DOHH2 (cell line): ENCODE results near the gene ASPRV1.

ENCODE experiments used
- H3F3A ChIP-seq: fragments of 200-600 bp; sonication (generic), shearing (Covaris generic); 2 replicates; pipeline ENCODE4 v1.6.0; 2016; ENCODE audit warnings: antibody characterized with exemption, mild to moderate bottlenecking; ENCODE audit not compliant: control insufficient read depth, insufficient read depth
- H3K27ac ChIP-seq: fragments of 200-600 bp; sonication (generic); 2 replicates; pipeline ENCODE4 v1.5.1; 2014; ENCODE audit warnings: low read depth, mild to moderate bottlenecking, low read length, moderate library complexity
- H3K27me3 ChIP-seq: fragments of 200-600 bp; sonication (generic); 2 replicates; pipeline ENCODE4 v1.6.1; 2014; ENCODE audit warnings: mild to moderate bottlenecking, low read length, mixed read lengths; ENCODE audit not compliant: control insufficient read depth
- H3K36me3 ChIP-seq: fragments of 200-600 bp; sonication (generic); 2 replicates; pipeline ENCODE4 v1.6.1; 2014; ENCODE audit warnings: mild to moderate bottlenecking, low read length, moderate library complexity, mixed read lengths; ENCODE audit not compliant: control insufficient read depth
- H3K4me1 ChIP-seq: fragments of 200-600 bp; sonication (generic); 2 replicates; pipeline ENCODE4 v1.6.1; 2014; ENCODE audit warnings: mild to moderate bottlenecking, low read length, mixed read lengths; ENCODE audit not compliant: control insufficient read depth
- H3K4me2 ChIP-seq: fragments of 200-600 bp; sonication (generic); 2 replicates; pipeline ENCODE4 v1.6.0; 2014; ENCODE audit warnings: mild to moderate bottlenecking, low read length, moderate library complexity
- H3K4me3 ChIP-seq: fragments of 200-600 bp; sonication (generic); 2 replicates; pipeline ENCODE4 v1.5.1; 2014; ENCODE audit warnings: mild to moderate bottlenecking, low read length, mixed read lengths
- H3K79me2 ChIP-seq: fragments of 200-600 bp; sonication (generic); 2 replicates; pipeline ENCODE4 v1.6.1; 2014; ENCODE audit warnings: mild to moderate bottlenecking, low read length, mixed read lengths; ENCODE audit not compliant: control insufficient read depth
- H3K9me2 ChIP-seq: fragments of 200-600 bp; sonication (generic); replicated peaks from 2 replicates; pipeline ENCODE4 v1.6.1; 2014; ENCODE audit warnings: mild to moderate bottlenecking, low read length, mixed read lengths; ENCODE audit not compliant: control insufficient read depth
- H3K9me3 ChIP-seq: fragments of 200-600 bp; sonication (generic); 2 replicates; pipeline ENCODE4 v1.6.1; 2014; ENCODE audit warnings: antibody characterized with exemption, low read length, mixed read lengths; ENCODE audit not compliant: control insufficient read depth, insufficient read depth
- H4K20me1 ChIP-seq: fragments of 200-600 bp; sonication (generic); 2 replicates; pipeline ENCODE4 v1.6.0; 2014; ENCODE audit warnings: low read depth, mild to moderate bottlenecking, antibody characterized with exemption, low read length, moderate library complexity; ENCODE audit not compliant: control insufficient read depth, insufficient read depth
- CTCF ChIP-seq: fragments of 200-600 bp; sonication (generic); IDR thresholded peaks from one replicate; pipeline ENCODE4 v1.5.1; 2014; ENCODE audit warnings: antibody characterized with exemption, mild to moderate bottlenecking, low read depth, low read length; ENCODE audit not compliant: poor library complexity, severe bottlenecking
- EZH2phosphoT487 ChIP-seq: fragments of 200-600 bp; sonication (generic); IDR thresholded peaks from 2 replicates; pipeline ENCODE4 v1.6.1; 2017; ENCODE audit warnings: borderline replicate concordance, mild to moderate bottlenecking, antibody characterized with exemption, low read length, moderate library complexity, mixed read lengths

Gene ASPRV1

DNA sequence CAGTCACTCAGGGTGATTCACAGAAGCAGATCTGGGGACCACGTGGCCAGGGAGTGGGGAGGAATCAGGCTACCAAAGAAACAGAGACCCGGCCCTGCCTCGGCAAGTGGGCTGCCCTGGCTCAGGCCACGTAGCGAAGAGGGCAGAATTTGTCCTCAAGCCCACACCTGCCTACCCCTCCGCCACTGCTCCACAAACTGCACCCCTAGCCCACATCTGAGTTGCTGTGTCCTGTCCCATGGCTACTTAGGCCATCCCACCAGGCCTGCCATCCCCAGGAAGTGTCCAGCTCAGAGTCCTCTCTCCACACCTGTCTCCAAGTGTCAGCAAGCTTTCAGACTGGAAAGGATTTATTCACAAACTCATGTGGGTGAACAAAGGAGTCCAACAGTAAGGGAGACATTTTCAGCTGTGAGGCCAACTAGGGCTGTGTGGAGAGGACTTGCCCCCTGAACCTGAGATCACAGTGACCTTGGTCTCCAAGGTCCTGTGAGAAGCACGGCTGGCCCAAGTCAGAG lies 31.7 kb upstream of the ASPRV1 start:
- Histone ChIP-seq H3K79me2 (no peaks in the 10 kb centered on the region), H3K9me3 (no peaks in the 10 kb centered on the region), H3K9me2 (no peaks in the 10 kb centered on the region), H3K4me2 (no peak overlapping the region), H3K27me3 (no peaks in the 10 kb centered on the region), H4K20me1 (no peaks in the 10 kb centered on the region), H3K27ac (no peak overlapping the region), H3K4me1 (no peaks in the 10 kb centered on the region), H3K4me3 (no peak overlapping the region), H3K36me3 (no peaks in the 10 kb centered on the region), H3F3A (no peaks in the 10 kb centered on the region)
- TF ChIP-seq EZH2phosphoT487, result no peak

GRCh38 chr2:69992310-69993047 lies 31.0 kb upstream of the ASPRV1 start:
- Histone ChIP-seq H3K79me2 (no peaks in the 10 kb centered on the region), H3K9me3 (no peaks in the 10 kb centered on the region), H4K20me1 (no peaks in the 10 kb centered on the region), H3K27me3 (no peaks in the 10 kb centered on the region), H3K4me2 (no peak overlapping the region), H3K4me3 (no peak overlapping the region), H3F3A (no peaks in the 10 kb centered on the region), H3K36me3 (no peaks in the 10 kb centered on the region), H3K27ac (no peak overlapping the region), H3K4me1 (no peaks in the 10 kb centered on the region), H3K9me2 (no peaks in the 10 kb centered on the region)
- TF ChIP-seq CTCF (no peak), EZH2phosphoT487 (no peak)

DNA sequence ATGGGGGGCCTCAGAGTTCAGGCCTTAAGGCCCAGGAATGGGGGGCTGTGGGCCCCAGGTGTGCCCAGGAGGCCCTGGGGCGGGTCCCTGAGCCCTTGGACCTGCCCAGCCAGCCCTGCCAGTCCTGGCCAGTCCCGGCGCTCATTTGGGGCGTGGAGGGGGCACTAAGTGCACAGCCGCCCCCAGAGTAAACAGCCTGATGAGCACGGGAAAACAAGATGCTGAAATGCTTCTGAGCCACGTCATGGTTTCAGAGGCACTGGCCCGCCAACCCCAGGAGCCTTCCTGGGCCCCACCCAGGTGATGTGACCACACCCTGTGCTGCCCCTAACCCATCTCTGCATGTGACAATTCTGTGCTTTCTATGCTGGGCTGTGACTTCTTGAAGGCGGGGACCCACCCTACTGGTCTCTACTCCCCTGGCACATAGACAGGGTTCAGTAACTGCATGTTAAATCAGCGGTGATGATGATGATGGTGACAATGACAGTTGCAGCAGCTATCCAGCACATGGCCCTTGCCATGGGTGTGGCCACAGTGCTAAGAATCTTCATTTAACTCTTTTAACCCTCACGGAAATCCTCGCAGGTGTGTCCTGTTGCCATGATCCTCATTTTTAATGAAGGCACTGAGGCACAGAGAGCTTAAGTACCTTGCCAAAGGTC lies 28.1 kb upstream of the ASPRV1 start:
- Histone ChIP-seq H3K4me3 (no peak overlapping the region), H3K9me3 (no peaks in the 10 kb centered on the region), H3K4me2 (no peak overlapping the region), H3K4me1 (no peaks in the 10 kb centered on the region), H3K27ac (no peak overlapping the region), H3K36me3 (no peaks in the 10 kb centered on the region), H3F3A (no peaks in the 10 kb centered on the region), H4K20me1 (no peaks in the 10 kb centered on the region), H3K79me2 (no peaks in the 10 kb centered on the region), H3K9me2 (no peaks in the 10 kb centered on the region), H3K27me3 (no peaks in the 10 kb centered on the region)
- TF ChIP-seq EZH2phosphoT487 (no peak), CTCF (no peak)

DNA sequence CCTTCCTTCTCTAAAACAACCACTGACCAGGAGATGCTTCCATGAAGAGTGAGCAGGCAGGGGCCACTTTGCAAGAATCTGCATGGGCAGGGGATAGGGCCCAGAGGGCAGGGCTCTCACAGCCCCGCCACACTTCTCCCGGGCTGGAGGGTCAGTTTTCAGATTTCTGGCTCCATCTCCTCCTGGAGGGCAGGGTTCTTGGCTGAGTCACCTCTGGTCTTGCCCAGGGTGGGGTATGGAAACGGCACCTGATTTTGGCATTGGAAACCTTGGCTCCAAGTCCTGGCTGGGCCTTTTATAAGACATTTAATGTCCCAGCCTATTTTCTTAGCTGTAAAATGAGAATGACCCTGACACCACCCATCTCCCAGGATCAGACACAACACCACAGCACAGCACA lies 27.6 kb upstream of the ASPRV1 start:
- no peak overlapping the region for H3K4me2 ChIP-seq
- H3K4me3 ChIP-seq, result no peak overlapping the region
- no peaks in the 10 kb centered on the region for H3K79me2 ChIP-seq

More for the DNA sequence above, 27.6 kb upstream of the ASPRV1 start:
- Histone ChIP-seq H3K27me3 (no peaks in the 10 kb centered on the region), H3K27ac (no peak overlapping the region), H3F3A (no peaks in the 10 kb centered on the region), H3K4me1 (no peaks in the 10 kb centered on the region), H3K9me3 (no peaks in the 10 kb centered on the region), H3K36me3 (no peaks in the 10 kb centered on the region), H4K20me1 (no peaks in the 10 kb centered on the region), H3K9me2 (no peaks in the 10 kb centered on the region)
- TF ChIP-seq CTCF (no peak), EZH2phosphoT487 (no peak)
